Measurements from ENCODE around the gene TCF23. TPM values are rescaled to one million over a fixed set of nuclear protein-coding genes. Genes with fewer than 3 reads are reported as not detected.

The TCF23 gene
- total RNA-seq, 2 donors from 2014 or later = not detected

DNA sequence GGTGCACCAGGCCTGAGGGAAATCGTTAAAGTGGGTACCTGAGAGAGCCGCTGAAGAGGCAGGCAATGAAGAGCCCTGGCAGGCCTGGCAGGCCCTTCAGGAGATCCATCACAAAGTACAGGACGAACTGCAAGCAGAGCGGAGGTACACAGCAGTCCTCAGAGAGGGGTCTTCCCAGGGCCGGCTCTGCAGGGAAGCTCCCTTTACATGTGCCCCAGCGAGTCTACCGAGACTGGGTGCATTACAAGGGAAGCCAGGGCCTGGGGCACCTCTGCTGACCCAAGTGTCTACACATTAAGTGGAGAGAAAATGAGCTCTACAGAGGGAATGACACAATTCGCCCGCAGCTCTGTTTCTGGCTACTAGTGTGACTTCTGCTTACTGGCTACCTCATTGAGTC lies 54.9 kb downstream of the TCF23 start:
- no peak overlapping the region for H3K9ac ChIP-seq (ENCODE audit: extremely low read depth, low read length, poor library complexity, severe bottlenecking)
- no peak overlapping the region for H3K4me3 ChIP-seq (ENCODE audit: low read length)
- no peaks in the 10 kb centered on the region for H3K9me3 Mint-ChIP-seq
- peak; percentile 13 for DNase-seq
- TF ChIP-seq, protein P1, sequence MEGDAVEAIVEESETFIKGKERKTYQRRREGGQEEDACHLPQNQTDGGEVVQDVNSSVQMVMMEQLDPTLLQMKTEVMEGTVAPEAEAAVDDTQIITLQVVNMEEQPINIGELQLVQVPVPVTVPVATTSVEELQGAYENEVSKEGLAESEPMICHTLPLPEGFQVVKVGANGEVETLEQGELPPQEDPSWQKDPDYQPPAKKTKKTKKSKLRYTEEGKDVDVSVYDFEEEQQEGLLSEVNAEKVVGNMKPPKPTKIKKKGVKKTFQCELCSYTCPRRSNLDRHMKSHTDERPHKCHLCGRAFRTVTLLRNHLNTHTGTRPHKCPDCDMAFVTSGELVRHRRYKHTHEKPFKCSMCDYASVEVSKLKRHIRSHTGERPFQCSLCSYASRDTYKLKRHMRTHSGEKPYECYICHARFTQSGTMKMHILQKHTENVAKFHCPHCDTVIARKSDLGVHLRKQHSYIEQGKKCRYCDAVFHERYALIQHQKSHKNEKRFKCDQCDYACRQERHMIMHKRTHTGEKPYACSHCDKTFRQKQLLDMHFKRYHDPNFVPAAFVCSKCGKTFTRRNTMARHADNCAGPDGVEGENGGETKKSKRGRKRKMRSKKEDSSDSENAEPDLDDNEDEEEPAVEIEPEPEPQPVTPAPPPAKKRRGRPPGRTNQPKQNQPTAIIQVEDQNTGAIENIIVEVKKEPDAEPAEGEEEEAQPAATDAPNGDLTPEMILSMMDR (conservative IDR thresholded peaks at IDR 0.05) = no peak
- no peak overlapping the region for H3K4me3 Mint-ChIP-seq
- no peak overlapping the region for H3K27ac ChIP-seq (ENCODE audit: low read depth, low read length)
- H3K27me3 Mint-ChIP-seq (ENCODE audit: insufficient read depth) = no peaks in the 10 kb centered on the region
- no peak overlapping the region for H3K27ac Mint-ChIP-seq
- no peaks in the 10 kb centered on the region for H3K9me3 ChIP-seq (ENCODE audit: control insufficient read depth, low read length)
- H3K4me1 ChIP-seq (ENCODE audit: control insufficient read depth, insufficient read depth, low read length) = no peaks in the 10 kb centered on the region
- peaks cover 9% of the 10 kb centered on the region for H3K4me1 Mint-ChIP-seq
- 87 to 92% methylated on average over 7 to 9 of the region's 9 CpGs for WGBS, 2 experiments (ENCODE audit: insufficient coverage in 1 of 2, insufficient read length in 1 of 2)
- peaks cover 71% of the 10 kb centered on the region for H3K36me3 ChIP-seq (ENCODE audit: control insufficient read depth, insufficient read depth, low read length)
- no peaks in the 10 kb centered on the region for H3K27me3 ChIP-seq (ENCODE audit: control insufficient read depth, insufficient read depth, low read length, poor library complexity, severe bottlenecking)
- peaks cover 87% of the 10 kb centered on the region for H3K36me3 Mint-ChIP-seq (ENCODE audit: low read depth)

DNA sequence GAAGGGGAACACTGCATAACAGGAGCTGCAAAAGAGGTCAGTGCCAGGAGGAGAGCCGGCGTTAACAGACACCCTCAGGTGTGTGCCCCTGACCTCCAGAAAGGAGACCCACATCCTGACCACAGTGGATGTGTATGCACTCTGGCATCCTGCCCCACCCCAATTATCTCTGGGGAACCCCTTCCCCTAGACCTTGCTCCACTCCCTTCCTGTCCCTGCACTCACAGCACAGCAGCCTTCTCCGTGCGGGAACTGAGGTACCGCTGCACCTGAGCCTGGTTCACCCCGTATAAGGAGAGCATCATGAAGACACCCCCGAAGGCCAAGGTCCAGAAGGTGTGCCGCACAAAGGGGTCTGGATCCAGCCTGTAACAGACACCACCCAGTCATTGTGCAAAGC lies 55.8 kb downstream of the TCF23 start:
- Histone ChIP-seq H3K9me3 (ENCODE audit: control insufficient read depth, low read length) (no peaks in the 10 kb centered on the region), H3K4me1 (ENCODE audit: control insufficient read depth, insufficient read depth, low read length) (peaks cover 6% of the 10 kb centered on the region), H3K27ac (ENCODE audit: low read depth, low read length) (no peak overlapping the region), H3K27me3 (ENCODE audit: control insufficient read depth, insufficient read depth, low read length, poor library complexity, severe bottlenecking) (no peaks in the 10 kb centered on the region), H3K36me3 (ENCODE audit: control insufficient read depth, insufficient read depth, low read length) (peaks cover 77% of the 10 kb centered on the region), H3K4me3 (ENCODE audit: low read length) (no peak overlapping the region), H3K9ac (ENCODE audit: extremely low read depth, low read length, poor library complexity, severe bottlenecking) (no peak overlapping the region)
- Mint-ChIP-seq H3K9me3 (no peaks in the 10 kb centered on the region), H3K27me3 (ENCODE audit: insufficient read depth) (no peaks in the 10 kb centered on the region), H3K4me3 (no peak overlapping the region), H3K27ac (no peak overlapping the region), H3K36me3 (ENCODE audit: low read depth) (peaks cover 90% of the 10 kb centered on the region), H3K4me1 (peaks cover 18% of the 10 kb centered on the region)
- TF ChIP-seq, protein P1 (conservative IDR thresholded peaks at IDR 0.05) = no peak
- 95 to 100% methylated on average over 4 to 8 of the region's 8 CpGs for WGBS, 2 experiments (ENCODE audit: insufficient coverage in 1 of 2, insufficient read length in 1 of 2)
- DNase-seq = no peak

- Histone ChIP-seq H3K36me3 (ENCODE audit: control insufficient read depth, insufficient read depth, low read length) (peaks cover 84% of the 10 kb centered on the region), H3K9ac (ENCODE audit: extremely low read depth, low read length, poor library complexity, severe bottlenecking) (no peak overlapping the region), H3K27me3 (ENCODE audit: control insufficient read depth, insufficient read depth, low read length, poor library complexity, severe bottlenecking) (no peaks in the 10 kb centered on the region), H3K9me3 (ENCODE audit: control insufficient read depth, low read length) (no peaks in the 10 kb centered on the region), H3K4me1 (ENCODE audit: control insufficient read depth, insufficient read depth, low read length) (peaks cover 7% of the 10 kb centered on the region), H3K4me3 (ENCODE audit: low read length) (no peak overlapping the region), H3K27ac (ENCODE audit: low read depth, low read length) (no peak overlapping the region)
- Mint-ChIP-seq H3K36me3 (ENCODE audit: low read depth) (peaks cover 90% of the 10 kb centered on the region), H3K4me3 (no peak overlapping the region), H3K27ac (no peak overlapping the region), H3K9me3 (no peaks in the 10 kb centered on the region), H3K27me3 (ENCODE audit: insufficient read depth) (no peaks in the 10 kb centered on the region), H3K4me1 (peaks cover 24% of the 10 kb centered on the region)
- no peak for DNase-seq
- TF ChIP-seq, protein P1 (conservative IDR thresholded peaks at IDR 0.05) = no peak
- 93 to 96% methylated on average over 8 of the region's 8 CpGs for WGBS, 2 experiments (ENCODE audit: insufficient coverage in 1 of 2, insufficient read length in 1 of 2)
These were observed 56.4 kb downstream of the TCF23 start for GRCh38 chr2:27205206-27205605.

All from endodermal cell (in vitro differentiated cells).